ENCODE measurements around the gene REPS2.

Gene REPS2

GRCh38 chrX:17032351-17032750 is 85.9 kb downstream of the REPS2 start:
- Mint-ChIP-seq H3K4me1 (no peaks in the 10 kb centered on the region), H3K27ac (no peak overlapping the region), H3K9me3 (no peaks in the 10 kb centered on the region), H3K27me3 (no peaks in the 10 kb centered on the region), H3K4me3 (no peak overlapping the region), H3K36me3 (no peaks in the 10 kb centered on the region)

GRCh38 chrX:17033225-17033624 is 86.8 kb downstream of the REPS2 start:
- H3K4me1 Mint-ChIP-seq, result no peaks in the 10 kb centered on the region
- H3K9me3 Mint-ChIP-seq, result no peaks in the 10 kb centered on the region
- no peak overlapping the region for H3K4me3 Mint-ChIP-seq
- no peaks in the 10 kb centered on the region for H3K36me3 Mint-ChIP-seq
- no peak overlapping the region for H3K27ac Mint-ChIP-seq
- no peaks in the 10 kb centered on the region for H3K27me3 Mint-ChIP-seq

DNA sequence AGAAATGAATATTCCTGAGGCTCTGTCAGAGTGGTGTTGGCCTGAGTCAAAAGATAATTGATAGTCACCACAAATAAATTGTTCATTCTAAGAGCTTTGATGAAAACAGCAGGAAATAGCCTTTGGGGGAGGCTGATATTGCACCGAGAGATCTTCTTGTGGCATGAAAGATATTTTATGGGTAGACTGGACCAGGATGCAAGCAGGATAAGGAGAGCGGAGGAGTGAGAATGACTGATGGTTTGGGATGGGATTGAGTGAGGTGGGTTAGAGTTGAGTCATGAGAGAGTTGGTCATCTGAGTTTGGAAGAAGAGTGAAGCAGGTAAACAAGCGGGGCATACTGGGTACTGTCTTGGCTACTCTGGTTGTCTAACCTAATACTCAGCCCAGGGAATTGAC is 88.7 kb downstream of the REPS2 start:
- Mint-ChIP-seq H3K36me3 (no peaks in the 10 kb centered on the region), H3K9me3 (no peaks in the 10 kb centered on the region), H3K4me3 (no peak overlapping the region), H3K27me3 (no peaks in the 10 kb centered on the region), H3K27ac (no peak overlapping the region), H3K4me1 (no peaks in the 10 kb centered on the region)

GRCh38 chrX:17036171-17036961 is 89.9 kb downstream of the REPS2 start:
- no peaks in the 10 kb centered on the region for H3K36me3 Mint-ChIP-seq
- no peak overlapping the region for H3K4me3 Mint-ChIP-seq
- no peaks in the 10 kb centered on the region for H3K9me3 Mint-ChIP-seq
- H3K4me1 Mint-ChIP-seq, result no peaks in the 10 kb centered on the region
- H3K27ac Mint-ChIP-seq, result no peak overlapping the region
- H3K27me3 Mint-ChIP-seq, result no peaks in the 10 kb centered on the region

DNA sequence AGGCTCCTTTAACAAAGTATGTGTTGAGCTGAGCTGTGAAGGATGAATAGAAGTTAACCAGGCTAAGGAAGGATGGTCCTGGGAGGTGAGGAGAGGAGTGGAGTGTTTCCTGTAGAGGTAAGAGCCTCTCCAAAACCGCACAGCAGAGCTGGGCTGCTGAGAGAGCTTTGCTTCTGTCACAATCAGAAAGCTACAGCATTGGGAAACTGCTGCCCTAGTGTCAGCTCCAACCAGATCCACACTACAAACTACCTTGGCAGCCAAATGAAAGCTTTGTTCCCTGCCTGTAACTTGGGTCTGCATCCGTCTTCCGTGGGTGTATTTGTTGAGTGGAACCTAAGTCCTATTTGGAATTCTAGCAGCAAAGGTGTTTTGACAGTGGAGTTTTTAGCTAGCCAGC is 91.8 kb downstream of the REPS2 start:
- H3K9me3 Mint-ChIP-seq, result no peaks in the 10 kb centered on the region
- no peak overlapping the region for H3K4me3 Mint-ChIP-seq
- no peaks in the 10 kb centered on the region for H3K27me3 Mint-ChIP-seq
- H3K4me1 Mint-ChIP-seq, result no peaks in the 10 kb centered on the region
- no peaks in the 10 kb centered on the region for H3K36me3 Mint-ChIP-seq
- no peak overlapping the region for H3K27ac Mint-ChIP-seq

DNA sequence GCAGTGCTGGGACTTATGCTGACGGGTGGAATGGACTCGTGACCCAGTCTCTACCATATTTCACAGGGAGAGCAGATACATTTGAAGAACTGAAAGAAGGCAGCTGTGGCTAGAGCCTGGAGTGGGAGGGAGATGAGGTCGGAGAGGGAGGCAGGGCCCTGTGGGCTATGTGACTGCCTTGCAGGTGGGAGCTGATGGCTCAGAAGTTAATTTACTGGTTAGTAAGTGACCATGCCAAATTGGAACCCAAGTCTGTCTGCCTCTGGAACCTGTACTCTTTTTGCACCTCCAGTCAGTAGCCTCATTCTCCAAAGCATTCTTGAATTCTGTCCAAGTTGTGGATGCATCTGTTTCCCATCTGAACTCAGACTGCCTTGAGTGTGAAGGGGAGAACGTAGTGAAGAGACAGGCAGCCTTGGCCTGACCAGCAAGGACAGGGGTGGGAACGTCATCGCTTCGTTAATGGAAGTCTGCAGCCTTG is 92.3 kb downstream of the REPS2 start:
- Mint-ChIP-seq H3K27ac (no peak overlapping the region), H3K9me3 (no peaks in the 10 kb centered on the region), H3K4me3 (no peak overlapping the region), H3K4me1 (no peaks in the 10 kb centered on the region), H3K36me3 (no peaks in the 10 kb centered on the region), H3K27me3 (no peaks in the 10 kb centered on the region)

- H3K27ac Mint-ChIP-seq, result no peak overlapping the region
Observed at GRCh38 chrX:17039826-17040225, 93.4 kb downstream of the REPS2 start.

DNA sequence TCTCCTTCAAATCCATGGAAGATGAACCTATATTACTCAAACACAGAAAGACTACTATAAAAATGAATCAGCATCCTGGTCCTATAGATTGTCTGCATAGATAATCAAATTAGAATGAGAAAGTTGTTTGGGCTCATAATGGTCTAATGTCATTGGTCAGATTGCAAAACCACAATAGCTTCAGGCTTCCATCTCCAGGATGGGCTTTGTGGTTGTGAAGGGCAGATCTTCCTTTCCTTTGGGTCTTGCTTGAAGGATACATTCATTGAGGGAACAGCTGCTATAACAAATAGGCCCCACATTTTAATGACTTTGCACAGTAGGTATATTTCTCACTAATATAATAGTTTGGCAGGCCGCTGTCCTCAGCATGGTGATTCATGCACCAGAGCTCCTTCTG is 94.3 kb downstream of the REPS2 start:
- no peaks in the 10 kb centered on the region for H3K4me1 Mint-ChIP-seq
- no peaks in the 10 kb centered on the region for H3K27me3 Mint-ChIP-seq
- no peak overlapping the region for H3K4me3 Mint-ChIP-seq
- no peaks in the 10 kb centered on the region for H3K9me3 Mint-ChIP-seq
- H3K27ac Mint-ChIP-seq, result no peak overlapping the region
- H3K36me3 Mint-ChIP-seq, result no peaks in the 10 kb centered on the region

More at GRCh38 chrX:17039826-17040225, 93.4 kb downstream of the REPS2 start:
- no peaks in the 10 kb centered on the region for H3K4me1 Mint-ChIP-seq
- no peaks in the 10 kb centered on the region for H3K9me3 Mint-ChIP-seq
- H3K27me3 Mint-ChIP-seq, result no peaks in the 10 kb centered on the region
- H3K4me3 Mint-ChIP-seq, result no peak overlapping the region
- H3K36me3 Mint-ChIP-seq, result no peaks in the 10 kb centered on the region

DNA sequence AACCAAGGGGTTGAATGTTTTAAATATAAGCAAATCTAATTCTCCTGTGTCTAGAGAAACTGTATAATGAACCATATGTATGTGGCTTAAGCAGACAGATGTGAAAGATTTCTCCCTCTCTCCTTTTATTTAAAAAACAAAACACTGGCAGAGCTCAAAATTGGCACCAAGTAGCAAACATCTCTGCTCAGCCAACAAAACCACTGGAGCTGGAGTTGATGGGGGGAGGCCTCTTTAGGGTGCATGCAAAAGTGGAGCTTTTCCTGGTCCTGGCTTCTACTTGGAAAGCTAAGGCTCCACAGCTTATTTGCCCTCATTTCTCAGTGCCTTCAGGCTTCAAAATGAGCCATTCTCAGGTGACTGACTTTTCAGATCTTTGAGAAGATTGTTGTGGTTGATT is 95.6 kb downstream of the REPS2 start:
- Mint-ChIP-seq H3K27ac (no peak overlapping the region), H3K9me3 (no peaks in the 10 kb centered on the region), H3K36me3 (no peaks in the 10 kb centered on the region), H3K4me3 (no peak overlapping the region), H3K27me3 (no peaks in the 10 kb centered on the region), H3K4me1 (no peaks in the 10 kb centered on the region)

- Mint-ChIP-seq H3K9me3 (no peaks in the 10 kb centered on the region), H3K27me3 (no peaks in the 10 kb centered on the region), H3K27ac (peak overlapping the region; percentile 56), H3K4me1 (no peaks in the 10 kb centered on the region), H3K36me3 (no peaks in the 10 kb centered on the region), H3K4me3 (no peak overlapping the region)
Observed at GRCh38 chrX:17046478-17047097, 100.1 kb downstream of the REPS2 start.

DNA sequence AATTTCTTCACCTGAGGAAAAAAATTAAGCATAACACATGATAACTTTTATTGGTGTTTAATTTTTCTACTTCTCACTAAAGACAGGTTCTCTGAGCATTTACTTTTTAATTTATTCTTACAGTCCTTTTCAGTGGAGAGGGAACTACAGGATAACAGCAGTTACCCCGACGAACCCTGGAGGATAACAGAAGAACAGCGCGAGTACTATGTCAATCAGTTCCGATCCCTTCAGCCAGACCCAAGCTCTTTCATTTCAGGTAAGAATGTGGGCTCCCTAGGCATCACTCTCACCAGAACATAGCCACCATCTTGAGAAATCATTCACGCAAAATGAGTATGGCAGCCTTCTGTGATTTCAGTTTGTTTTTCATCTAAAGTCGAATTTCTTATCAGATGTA is 100.8 kb downstream of the REPS2 start:
- Mint-ChIP-seq H3K27ac (no peak overlapping the region), H3K4me1 (no peaks in the 10 kb centered on the region), H3K36me3 (no peaks in the 10 kb centered on the region), H3K4me3 (no peak overlapping the region), H3K27me3 (no peaks in the 10 kb centered on the region), H3K9me3 (no peaks in the 10 kb centered on the region)

DNA sequence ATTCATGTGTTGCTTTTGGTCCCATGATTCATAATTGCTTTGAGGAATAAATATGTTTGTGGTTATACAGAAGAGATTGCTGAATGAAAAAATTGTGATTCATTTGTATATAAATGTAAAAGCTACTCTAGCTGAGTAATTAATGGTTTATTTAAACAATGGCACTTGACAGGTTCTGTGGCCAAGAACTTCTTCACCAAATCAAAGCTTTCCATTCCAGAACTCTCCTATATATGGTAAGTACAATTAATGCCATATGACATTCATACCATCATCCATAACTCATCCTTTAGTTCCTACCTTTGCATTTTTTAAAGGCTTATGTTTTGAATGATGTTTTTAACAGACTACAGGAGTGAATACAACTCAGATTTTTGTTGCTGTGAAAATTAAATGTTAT is 105.8 kb downstream of the REPS2 start:
- Mint-ChIP-seq H3K36me3 (no peaks in the 10 kb centered on the region), H3K27ac (no peak overlapping the region), H3K4me3 (no peak overlapping the region), H3K27me3 (no peaks in the 10 kb centered on the region), H3K4me1 (no peaks in the 10 kb centered on the region), H3K9me3 (no peaks in the 10 kb centered on the region)

- H3K36me3 Mint-ChIP-seq, result no peaks in the 10 kb centered on the region
- H3K27ac Mint-ChIP-seq, result no peak overlapping the region
- H3K4me3 Mint-ChIP-seq, result no peak overlapping the region
- H3K27me3 Mint-ChIP-seq, result no peaks in the 10 kb centered on the region
- H3K9me3 Mint-ChIP-seq, result no peaks in the 10 kb centered on the region
- no peaks in the 10 kb centered on the region for H3K4me1 Mint-ChIP-seq
Observed at GRCh38 chrX:17052793-17053192, 106.3 kb downstream of the REPS2 start.

- Mint-ChIP-seq H3K4me1 (no peaks in the 10 kb centered on the region), H3K9me3 (no peaks in the 10 kb centered on the region), H3K27ac (no peak overlapping the region), H3K27me3 (no peaks in the 10 kb centered on the region), H3K36me3 (no peaks in the 10 kb centered on the region), H3K4me3 (no peak overlapping the region)
Observed at GRCh38 chrX:17053502-17053901, 107.0 kb downstream of the REPS2 start.

DNA sequence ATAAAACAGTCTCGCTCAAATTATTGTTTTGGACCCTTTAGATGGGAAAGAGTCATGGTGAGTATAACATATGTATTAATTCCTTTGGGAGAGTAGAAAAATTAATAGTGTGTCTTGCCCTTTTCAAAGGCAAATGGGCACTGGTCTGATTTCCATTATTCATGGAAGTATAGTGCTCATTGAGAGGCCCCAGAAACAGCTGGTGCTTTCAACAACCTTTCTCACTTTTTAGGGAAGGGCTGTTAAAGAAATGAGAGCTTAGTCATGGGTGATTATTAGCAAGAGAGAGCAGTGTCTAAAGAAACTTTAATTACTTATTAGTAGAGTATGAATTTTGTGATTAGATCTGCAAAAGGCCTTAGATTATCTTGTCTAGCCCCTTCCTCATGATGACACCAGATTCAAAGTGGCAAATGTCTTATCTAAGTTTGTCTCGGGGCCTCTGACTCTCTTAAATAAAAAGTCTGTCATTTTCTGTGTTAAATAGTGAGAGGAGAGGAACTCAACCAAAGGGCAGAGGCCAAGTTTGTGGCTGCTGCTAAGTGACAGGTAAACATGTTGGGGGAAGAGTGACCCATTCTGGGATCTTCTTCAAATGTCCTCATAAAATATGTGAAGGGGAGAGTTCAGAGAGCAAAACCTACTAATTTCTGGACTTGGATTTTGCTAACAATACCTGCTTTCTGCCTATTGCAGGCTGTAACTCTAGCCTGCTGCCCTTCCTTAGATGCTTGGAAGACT is 110.6 kb downstream of the REPS2 start:
- no peaks in the 10 kb centered on the region for H3K4me1 Mint-ChIP-seq
- H3K27ac Mint-ChIP-seq, result no peak overlapping the region
- no peak overlapping the region for H3K4me3 Mint-ChIP-seq
- no peaks in the 10 kb centered on the region for H3K9me3 Mint-ChIP-seq
- no peaks in the 10 kb centered on the region for H3K36me3 Mint-ChIP-seq
- no peaks in the 10 kb centered on the region for H3K27me3 Mint-ChIP-seq

DNA sequence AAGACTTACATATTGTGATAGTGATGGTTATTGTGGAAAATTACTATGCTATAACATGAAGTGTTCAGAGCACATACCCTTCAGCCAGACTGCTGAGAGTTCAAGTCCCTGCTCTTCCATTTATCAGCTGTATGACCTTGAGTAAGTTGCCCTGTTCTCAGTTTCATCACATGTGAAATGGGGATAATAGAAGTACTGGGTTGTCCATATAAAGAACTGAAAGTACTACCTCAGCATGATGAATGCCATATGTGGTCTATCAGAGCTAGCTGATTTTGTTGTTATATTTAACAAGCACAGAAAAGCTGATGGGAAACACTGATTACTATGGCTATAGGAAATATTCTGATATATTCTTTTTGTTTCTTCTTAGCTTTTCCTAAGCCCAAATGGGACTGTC is 115.6 kb downstream of the REPS2 start:
- H3K27ac Mint-ChIP-seq, result no peak overlapping the region
- no peaks in the 10 kb centered on the region for H3K9me3 Mint-ChIP-seq
- H3K4me3 Mint-ChIP-seq, result no peak overlapping the region
- H3K36me3 Mint-ChIP-seq, result no peaks in the 10 kb centered on the region
- no peaks in the 10 kb centered on the region for H3K27me3 Mint-ChIP-seq
- no peaks in the 10 kb centered on the region for H3K4me1 Mint-ChIP-seq
